ENCODE results near the gene STARD5.

DNA sequence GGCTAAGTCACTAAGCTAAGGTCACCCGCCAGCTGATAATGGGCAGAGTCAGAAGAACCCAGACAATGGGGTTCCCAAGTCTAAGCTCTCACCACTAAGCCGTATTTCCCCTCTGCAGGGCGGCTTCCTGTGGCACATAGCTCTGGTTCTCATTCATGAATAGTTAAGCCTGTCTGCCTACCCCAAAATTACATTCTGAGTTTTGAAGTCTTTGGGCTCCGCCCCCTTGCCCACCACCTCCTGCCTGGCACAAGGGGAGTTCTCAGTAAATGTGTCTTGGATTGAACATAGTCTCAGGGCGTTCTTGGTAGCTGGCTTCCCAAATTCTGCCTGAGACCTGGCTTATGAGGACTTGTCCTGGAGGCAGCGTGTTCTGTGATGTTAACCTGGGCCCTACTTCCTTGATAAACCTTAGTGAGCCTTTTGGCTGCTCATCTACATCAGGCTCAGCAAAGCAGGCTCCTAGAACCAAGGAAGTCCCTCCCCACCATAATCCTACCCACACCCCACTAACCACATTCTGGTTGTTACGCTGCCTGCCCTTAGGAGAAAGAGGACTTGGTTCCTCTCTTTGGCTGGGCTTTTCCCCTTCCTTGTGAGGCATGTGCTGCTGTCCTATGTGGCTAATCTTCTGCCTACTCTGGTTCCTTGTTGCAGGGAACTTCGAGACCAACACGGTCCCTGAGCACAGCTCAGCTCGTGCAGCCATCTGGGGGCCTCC lies 54.9 kb downstream of the STARD5 start:
- TF ChIP-seq, protein P1, sequence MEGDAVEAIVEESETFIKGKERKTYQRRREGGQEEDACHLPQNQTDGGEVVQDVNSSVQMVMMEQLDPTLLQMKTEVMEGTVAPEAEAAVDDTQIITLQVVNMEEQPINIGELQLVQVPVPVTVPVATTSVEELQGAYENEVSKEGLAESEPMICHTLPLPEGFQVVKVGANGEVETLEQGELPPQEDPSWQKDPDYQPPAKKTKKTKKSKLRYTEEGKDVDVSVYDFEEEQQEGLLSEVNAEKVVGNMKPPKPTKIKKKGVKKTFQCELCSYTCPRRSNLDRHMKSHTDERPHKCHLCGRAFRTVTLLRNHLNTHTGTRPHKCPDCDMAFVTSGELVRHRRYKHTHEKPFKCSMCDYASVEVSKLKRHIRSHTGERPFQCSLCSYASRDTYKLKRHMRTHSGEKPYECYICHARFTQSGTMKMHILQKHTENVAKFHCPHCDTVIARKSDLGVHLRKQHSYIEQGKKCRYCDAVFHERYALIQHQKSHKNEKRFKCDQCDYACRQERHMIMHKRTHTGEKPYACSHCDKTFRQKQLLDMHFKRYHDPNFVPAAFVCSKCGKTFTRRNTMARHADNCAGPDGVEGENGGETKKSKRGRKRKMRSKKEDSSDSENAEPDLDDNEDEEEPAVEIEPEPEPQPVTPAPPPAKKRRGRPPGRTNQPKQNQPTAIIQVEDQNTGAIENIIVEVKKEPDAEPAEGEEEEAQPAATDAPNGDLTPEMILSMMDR (IDR thresholded peaks at IDR 0.05): no peak
- TF ChIP-seq POLR2A (IDR thresholded peaks at IDR 0.05): no peak
